Epithelial cell of proximal tubule (primary cell): Measurements from ENCODE around the gene KLF11. TPM values are rescaled to one million over a fixed set of nuclear protein-coding genes. Genes with fewer than 3 reads are reported as not detected.

Experiments
- DNase-seq: peaks from one replicate; pipeline ENCODE4 v3.0.0-alpha.2; 2011; ENCODE audit warnings: low read depth
- H3K4me3 ChIP-seq: 2 replicates; pipeline ENCODE4 v1.5.1; 2011; ENCODE audit warnings: low read depth, mild to moderate bottlenecking, low read length
- CTCF ChIP-seq: conservative IDR thresholded peaks from 2 replicates; pipeline ENCODE4 v1.5.1; 2012; ENCODE audit warnings: low read depth, mild to moderate bottlenecking, low read length
- total RNA-seq: library from RNA; depleted of rRNA; stranded (reverse); fragments of >200 nt; gene quantifications from 2 replicates; pipeline ENCODE4 v1.2.3, GENCODE V29; 2015

KLF11 gene
- total RNA-seq, 1 donor from 2014 or later: 9.3 TPM

- TF ChIP-seq CTCF: no peak
- no peak for DNase-seq
- H3K4me3 ChIP-seq: no peak overlapping the region
These were observed 43.7 kb upstream of the KLF11 start for GRCh38 chr2:9999693-10000092.

GRCh38 chr2:10000541-10000940 lies 42.8 kb upstream of the KLF11 start:
- no peak for TF ChIP-seq CTCF
- no peak overlapping the region for H3K4me3 ChIP-seq
- DNase-seq: no peak

GRCh38 chr2:10001586-10001985 lies 41.8 kb upstream of the KLF11 start:
- no peak for TF ChIP-seq CTCF
- H3K4me3 ChIP-seq: no peak overlapping the region
- DNase-seq: no peak

- no peak for TF ChIP-seq CTCF
- no peak for DNase-seq
- no peak overlapping the region for H3K4me3 ChIP-seq
These were observed 41.2 kb upstream of the KLF11 start for GRCh38 chr2:10002109-10002508.

GRCh38 chr2:10002681-10003080 lies 40.7 kb upstream of the KLF11 start:
- no peak for DNase-seq
- no peak overlapping the region for H3K4me3 ChIP-seq
- TF ChIP-seq CTCF: no peak

GRCh38 chr2:10003206-10004125 lies 39.9 kb upstream of the KLF11 start:
- no peak overlapping the region for H3K4me3 ChIP-seq
- TF ChIP-seq CTCF: no peak
- DNase-seq: no peak

- DNase-seq: no peak
- H3K4me3 ChIP-seq: no peak overlapping the region
- TF ChIP-seq CTCF: no peak
These were observed 38.9 kb upstream of the KLF11 start for GRCh38 chr2:10004401-10004800.
